ENCODE results near the gene FASTK.

Gene FASTK

DNA sequence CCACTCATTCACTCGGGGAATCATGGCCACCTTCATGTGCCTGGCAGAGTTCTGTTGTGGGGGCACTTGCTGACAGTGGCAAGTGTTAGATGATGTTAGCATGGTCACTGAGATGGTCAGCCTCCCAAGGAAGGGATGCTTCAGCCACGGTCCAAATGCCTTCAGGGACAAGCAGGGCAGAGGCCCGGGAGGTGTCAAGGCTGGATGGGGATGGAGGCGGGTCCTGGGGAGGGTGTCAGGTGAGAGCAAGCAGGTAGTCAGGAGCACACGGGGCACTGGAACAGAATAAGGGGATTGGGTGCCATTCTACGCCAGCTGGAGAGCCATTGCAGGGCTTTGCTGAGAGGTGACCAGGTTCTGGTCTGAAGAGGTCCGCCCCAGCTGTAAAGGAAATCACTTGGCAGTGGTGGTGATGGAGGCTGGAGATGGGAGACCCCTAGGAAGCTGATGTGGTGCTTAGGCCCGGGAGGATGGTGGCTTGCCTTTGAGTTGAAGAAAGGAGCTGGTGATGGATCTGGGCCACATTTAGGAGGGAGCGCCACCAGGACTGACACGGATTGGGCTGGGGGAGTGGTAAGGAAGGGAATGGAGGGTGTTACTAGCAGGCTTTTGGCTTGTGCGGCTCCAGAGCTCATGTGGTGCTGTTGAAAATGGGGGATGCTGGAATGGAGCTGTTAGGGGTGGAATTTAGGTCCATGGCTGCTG lies 29.8 kb upstream of the FASTK start:
- no peaks in the 10 kb centered on the region for H3K27me3 ChIP-seq (ENCODE audit: control insufficient read depth in 5 of 5, insufficient read depth in 4 of 5, low read length in 5 of 5)
- no peak overlapping the region for H3K27ac ChIP-seq (ENCODE audit: low read depth, low read length)
- peaks cover 0 to 31% (median 19%) of the 10 kb centered on the region in 5 donors for H3K4me1 ChIP-seq (ENCODE audit: control insufficient read depth in 5 of 5, insufficient read depth in 5 of 5, low read length in 5 of 5)
- no peaks in the 10 kb centered on the region for H3K9me3 ChIP-seq (ENCODE audit: control insufficient read depth in 5 of 5, low read length in 5 of 5)
- no peak overlapping the region for H3K4me3 ChIP-seq (ENCODE audit: low read depth in 1 of 5, low read length in 5 of 5)
- H3K36me3 ChIP-seq (ENCODE audit: control insufficient read depth in 5 of 5, insufficient read depth in 5 of 5, low read length in 5 of 5), result peaks cover 0 to 7% (median 3%) of the 10 kb centered on the region in 5 donors
- H3K9ac ChIP-seq (ENCODE audit: low read length in 5 of 5), result peak overlapping the region in 2 of 5 donors; percentile 12 to 41

- Histone ChIP-seq H3K27ac (ENCODE audit: low read depth, low read length) (peak overlapping the region; percentile 37), H3K9me3 (ENCODE audit: control insufficient read depth in 5 of 5, low read length in 5 of 5) (no peaks in the 10 kb centered on the region), H3K27me3 (ENCODE audit: control insufficient read depth in 5 of 5, insufficient read depth in 4 of 5, low read length in 5 of 5) (no peaks in the 10 kb centered on the region), H3K9ac (ENCODE audit: low read length in 5 of 5) (no peak overlapping the region), H3K4me1 (ENCODE audit: control insufficient read depth in 5 of 5, insufficient read depth in 5 of 5, low read length in 5 of 5) (peaks cover 2 to 38% (median 23%) of the 10 kb centered on the region in 5 donors), H3K4me3 (ENCODE audit: low read depth in 1 of 5, low read length in 5 of 5) (no peak overlapping the region), H3K36me3 (ENCODE audit: control insufficient read depth in 5 of 5, insufficient read depth in 5 of 5, low read length in 5 of 5) (peaks cover 0 to 12% (median 6%) of the 10 kb centered on the region in 5 donors)
These were observed 28.8 kb upstream of the FASTK start for GRCh38 chr7:151109094-151110048.

GRCh38 chr7:151107882-151108281 lies 27.3 kb upstream of the FASTK start:
- no peaks in the 10 kb centered on the region for H3K27me3 ChIP-seq (ENCODE audit: control insufficient read depth in 5 of 5, insufficient read depth in 4 of 5, low read length in 5 of 5)
- H3K36me3 ChIP-seq (ENCODE audit: control insufficient read depth in 5 of 5, insufficient read depth in 5 of 5, low read length in 5 of 5), result peaks cover 0 to 13% (median 7%) of the 10 kb centered on the region in 5 donors
- H3K9ac ChIP-seq (ENCODE audit: low read length in 5 of 5), result peak overlapping the region in 1 of 5 donors; percentile 56
- H3K9me3 ChIP-seq (ENCODE audit: control insufficient read depth in 5 of 5, low read length in 5 of 5), result no peaks in the 10 kb centered on the region
- H3K27ac ChIP-seq (ENCODE audit: low read depth, low read length), result no peak overlapping the region
- peaks cover 2 to 38% (median 26%) of the 10 kb centered on the region in 5 donors for H3K4me1 ChIP-seq (ENCODE audit: control insufficient read depth in 5 of 5, insufficient read depth in 5 of 5, low read length in 5 of 5)
- H3K4me3 ChIP-seq (ENCODE audit: low read depth in 1 of 5, low read length in 5 of 5), result no peak overlapping the region

- H3K9me3 ChIP-seq (ENCODE audit: control insufficient read depth in 5 of 5, low read length in 5 of 5), result no peaks in the 10 kb centered on the region
- no peaks in the 10 kb centered on the region for H3K27me3 ChIP-seq (ENCODE audit: control insufficient read depth in 5 of 5, insufficient read depth in 4 of 5, low read length in 5 of 5)
- peaks cover 2 to 38% (median 24%) of the 10 kb centered on the region in 5 donors for H3K4me1 ChIP-seq (ENCODE audit: control insufficient read depth in 5 of 5, insufficient read depth in 5 of 5, low read length in 5 of 5)
- H3K36me3 ChIP-seq (ENCODE audit: control insufficient read depth in 5 of 5, insufficient read depth in 5 of 5, low read length in 5 of 5), result peaks cover 0 to 19% (median 7%) of the 10 kb centered on the region in 5 donors
- no peak overlapping the region for H3K9ac ChIP-seq (ENCODE audit: low read length in 5 of 5)
- no peak overlapping the region for H3K4me3 ChIP-seq (ENCODE audit: low read depth in 1 of 5, low read length in 5 of 5)
- no peak overlapping the region for H3K27ac ChIP-seq (ENCODE audit: low read depth, low read length)
These were observed 24.0 kb upstream of the FASTK start for GRCh38 chr7:151104411-151105235.

DNA sequence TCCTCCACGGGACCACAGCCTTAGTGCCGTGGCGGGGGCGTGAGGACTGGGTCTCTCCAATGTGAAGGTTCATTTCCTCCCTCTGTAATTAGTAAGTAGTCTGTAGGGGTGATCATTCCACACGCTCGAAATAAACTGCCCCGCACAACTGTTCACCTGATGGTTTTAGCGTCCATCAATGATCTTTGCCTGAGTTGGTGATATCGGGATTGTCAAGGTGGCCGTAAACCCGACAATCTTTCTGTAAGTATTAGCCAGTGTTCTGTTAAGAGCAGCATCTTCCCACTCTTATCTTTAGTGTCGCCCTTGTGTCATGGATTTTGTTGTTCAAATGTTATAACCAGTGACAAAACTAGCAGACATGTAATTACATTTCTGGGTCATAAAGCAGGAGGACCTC lies 23.4 kb upstream of the FASTK start:
- no peak overlapping the region for H3K9ac ChIP-seq (ENCODE audit: low read length in 5 of 5)
- no peak overlapping the region for H3K27ac ChIP-seq (ENCODE audit: low read depth, low read length)
- H3K4me1 ChIP-seq (ENCODE audit: control insufficient read depth in 5 of 5, insufficient read depth in 5 of 5, low read length in 5 of 5), result peaks cover 2 to 36% (median 27%) of the 10 kb centered on the region in 5 donors
- no peaks in the 10 kb centered on the region for H3K9me3 ChIP-seq (ENCODE audit: control insufficient read depth in 5 of 5, low read length in 5 of 5)
- H3K27me3 ChIP-seq (ENCODE audit: control insufficient read depth in 5 of 5, insufficient read depth in 4 of 5, low read length in 5 of 5), result no peaks in the 10 kb centered on the region
- peaks cover 0 to 19% (median 7%) of the 10 kb centered on the region in 5 donors for H3K36me3 ChIP-seq (ENCODE audit: control insufficient read depth in 5 of 5, insufficient read depth in 5 of 5, low read length in 5 of 5)
- H3K4me3 ChIP-seq (ENCODE audit: low read depth in 1 of 5, low read length in 5 of 5), result no peak overlapping the region

DNA sequence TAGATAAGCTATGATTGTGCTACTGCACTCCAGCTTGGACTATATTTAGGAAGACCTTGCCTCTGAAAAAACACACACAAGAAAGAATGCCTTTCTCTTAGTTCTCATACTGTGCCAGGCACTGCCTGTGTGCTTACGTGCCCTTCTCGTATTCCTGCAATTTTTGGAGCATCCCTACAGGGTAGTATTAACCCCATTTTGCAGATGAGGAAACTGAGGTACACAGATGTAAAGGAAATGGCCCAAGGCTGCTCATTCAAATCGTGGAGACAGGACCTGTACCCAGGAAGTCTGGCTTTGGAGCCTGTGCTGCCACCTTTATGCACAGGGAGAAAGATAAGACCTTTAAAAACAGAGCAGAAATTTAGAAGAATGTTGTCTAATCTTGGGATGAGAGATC lies 22.4 kb upstream of the FASTK start:
- H3K36me3 ChIP-seq (ENCODE audit: control insufficient read depth in 5 of 5, insufficient read depth in 5 of 5, low read length in 5 of 5), result peaks cover 0 to 19% (median 7%) of the 10 kb centered on the region in 5 donors
- no peak overlapping the region for H3K9ac ChIP-seq (ENCODE audit: low read length in 5 of 5)
- H3K27ac ChIP-seq (ENCODE audit: low read depth, low read length), result no peak overlapping the region
- no peaks in the 10 kb centered on the region for H3K27me3 ChIP-seq (ENCODE audit: control insufficient read depth in 5 of 5, insufficient read depth in 4 of 5, low read length in 5 of 5)
- H3K4me3 ChIP-seq (ENCODE audit: low read depth in 1 of 5, low read length in 5 of 5), result no peak overlapping the region
- H3K4me1 ChIP-seq (ENCODE audit: control insufficient read depth in 5 of 5, insufficient read depth in 5 of 5, low read length in 5 of 5), result peaks cover 2 to 33% (median 27%) of the 10 kb centered on the region in 5 donors
- no peaks in the 10 kb centered on the region for H3K9me3 ChIP-seq (ENCODE audit: control insufficient read depth in 5 of 5, low read length in 5 of 5)

GRCh38 chr7:151101621-151102396 lies 21.2 kb upstream of the FASTK start:
- H3K4me1 ChIP-seq (ENCODE audit: control insufficient read depth in 5 of 5, insufficient read depth in 5 of 5, low read length in 5 of 5), result peaks cover 2 to 30% (median 25%) of the 10 kb centered on the region in 5 donors
- H3K9me3 ChIP-seq (ENCODE audit: control insufficient read depth in 5 of 5, low read length in 5 of 5), result no peaks in the 10 kb centered on the region
- peak overlapping the region in 1 of 5 donors; percentile 47 for H3K9ac ChIP-seq (ENCODE audit: low read length in 5 of 5)
- H3K27ac ChIP-seq (ENCODE audit: low read depth, low read length), result no peak overlapping the region
- no peaks in the 10 kb centered on the region for H3K27me3 ChIP-seq (ENCODE audit: control insufficient read depth in 5 of 5, insufficient read depth in 4 of 5, low read length in 5 of 5)
- peaks cover 0 to 19% (median 7%) of the 10 kb centered on the region in 5 donors for H3K36me3 ChIP-seq (ENCODE audit: control insufficient read depth in 5 of 5, insufficient read depth in 5 of 5, low read length in 5 of 5)
- H3K4me3 ChIP-seq (ENCODE audit: low read depth in 1 of 5, low read length in 5 of 5), result no peak overlapping the region

DNA sequence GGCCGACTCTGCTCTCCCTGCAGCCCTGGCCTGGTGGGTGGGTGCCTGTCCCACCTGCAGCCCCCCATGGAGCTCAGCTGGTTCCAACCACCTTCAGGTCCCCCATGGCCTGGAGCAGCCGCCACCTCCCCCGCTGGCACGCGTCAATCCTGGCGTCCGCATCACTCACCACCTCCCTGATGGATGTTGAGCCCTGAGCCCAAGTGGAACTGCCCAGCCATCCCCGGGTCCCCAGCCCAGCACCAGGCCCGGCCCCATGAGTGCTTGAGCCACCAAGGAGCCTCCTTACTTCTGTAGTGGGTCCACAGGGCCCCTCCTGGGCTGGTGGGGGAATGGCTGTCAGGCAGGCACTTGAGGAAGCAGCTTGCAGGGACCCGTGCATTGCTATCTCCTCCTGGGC lies 20.3 kb upstream of the FASTK start:
- H3K27ac ChIP-seq (ENCODE audit: low read depth, low read length), result no peak overlapping the region
- H3K4me3 ChIP-seq (ENCODE audit: low read depth in 1 of 5, low read length in 5 of 5), result no peak overlapping the region
- H3K36me3 ChIP-seq (ENCODE audit: control insufficient read depth in 5 of 5, insufficient read depth in 5 of 5, low read length in 5 of 5), result peaks cover 0 to 14% (median 2%) of the 10 kb centered on the region in 5 donors
- peaks cover 2 to 33% (median 25%) of the 10 kb centered on the region in 5 donors for H3K4me1 ChIP-seq (ENCODE audit: control insufficient read depth in 5 of 5, insufficient read depth in 5 of 5, low read length in 5 of 5)
- H3K9ac ChIP-seq (ENCODE audit: low read length in 5 of 5), result peak overlapping the region in 2 of 5 donors; percentile 32 to 47
- no peaks in the 10 kb centered on the region for H3K27me3 ChIP-seq (ENCODE audit: control insufficient read depth in 5 of 5, insufficient read depth in 4 of 5, low read length in 5 of 5)
- H3K9me3 ChIP-seq (ENCODE audit: control insufficient read depth in 5 of 5, low read length in 5 of 5), result no peaks in the 10 kb centered on the region
